HL-60 (cell line): ENCODE measurements around the gene ALAD.

Source experiments
- CTCF ChIP-seq: IDR thresholded peaks from one replicate; pipeline ENCODE4 v1.5.1; 2011; ENCODE audit warnings: low read length, control low read depth, inconsistent platforms; ENCODE audit not compliant: insufficient read depth
- GABPA ChIP-seq: IDR thresholded peaks from 2 replicates; pipeline ENCODE4 v1.6.1; 2012; ENCODE audit warnings: low read depth
- POLR2AphosphoS5 ChIP-seq: IDR thresholded peaks from 2 replicates; pipeline ENCODE4 v1.6.1; 2012; ENCODE audit warnings: low read depth
- REST ChIP-seq: IDR thresholded peaks from 2 replicates; pipeline ENCODE4 v1.6.1; 2012; ENCODE audit warnings: low read depth; ENCODE audit not compliant: insufficient replicate concordance
- SPI1 ChIP-seq: IDR thresholded peaks from 2 replicates; pipeline ENCODE4 v1.6.1; 2012; ENCODE audit warnings: low read depth, mild to moderate bottlenecking, borderline replicate concordance

- TF ChIP-seq POLR2AphosphoS5 = peak; percentile 71; the same call in 1 of the 2 replicates
- no peak for TF ChIP-seq CTCF
- TF ChIP-seq REST = peak; percentile 42
- TF ChIP-seq GABPA = peak; percentile 87
- peak; percentile 68; the same call in 1 of the 2 replicates for TF ChIP-seq SPI1
Observed at GRCh38 chr9:113340011-113340699, 60.9 kb downstream of the ALAD start, which contains the start of gene WDR31.
